CD4-positive, alpha-beta T cell treated with Interleukin-12 subunit alpha and Interleukin-12 subunit beta, for 1 hour (primary cell): Measurements from ENCODE around the gene RAB20.
"Not testable (repeated sequence)": the region's sequence is repeated elsewhere in the genome, so short reads cannot be mapped to it uniquely, and the experiment has no call there.

Source experiments
- DNase-seq: peaks from one replicate; pipeline ENCODE4 v3.0.0-alpha.2; 2020

Gene RAB20

DNA sequence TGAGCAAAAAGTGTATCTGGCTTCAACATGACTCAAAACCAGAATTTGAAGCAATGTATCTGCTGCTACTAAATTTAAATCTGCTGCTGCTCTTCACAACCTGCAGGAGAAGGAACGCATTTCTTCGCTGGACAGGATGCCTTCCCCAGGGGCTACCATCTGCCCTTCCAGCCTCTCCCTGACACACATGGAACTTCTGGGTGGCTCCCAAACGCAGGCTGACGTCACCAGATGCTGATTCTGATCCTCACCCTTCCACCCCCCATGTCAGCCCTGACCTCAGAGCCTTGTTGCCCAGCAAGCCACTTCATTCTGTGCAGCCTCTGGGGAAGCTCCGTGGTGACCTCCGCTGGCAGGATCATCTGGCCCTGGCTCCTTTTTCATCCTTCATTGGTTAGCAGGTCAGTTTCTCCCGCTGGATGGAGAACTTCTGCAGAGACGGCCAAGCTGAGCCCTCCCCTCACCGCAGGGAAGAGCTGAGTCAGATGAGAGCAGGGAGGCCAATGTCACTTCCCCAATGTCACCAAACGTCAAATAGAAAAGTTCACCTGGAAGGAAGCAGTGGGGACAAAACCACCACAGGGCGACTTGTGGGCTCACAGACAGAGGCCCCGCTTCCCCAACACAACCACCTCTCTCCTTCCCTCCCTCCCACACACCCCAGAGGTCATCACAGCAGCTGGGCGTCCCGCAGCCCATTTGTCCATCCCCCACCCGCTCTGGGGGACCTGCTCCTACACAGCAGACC, 14.0 kb upstream of the RAB20 start:
- DNase-seq: no peak

DNA sequence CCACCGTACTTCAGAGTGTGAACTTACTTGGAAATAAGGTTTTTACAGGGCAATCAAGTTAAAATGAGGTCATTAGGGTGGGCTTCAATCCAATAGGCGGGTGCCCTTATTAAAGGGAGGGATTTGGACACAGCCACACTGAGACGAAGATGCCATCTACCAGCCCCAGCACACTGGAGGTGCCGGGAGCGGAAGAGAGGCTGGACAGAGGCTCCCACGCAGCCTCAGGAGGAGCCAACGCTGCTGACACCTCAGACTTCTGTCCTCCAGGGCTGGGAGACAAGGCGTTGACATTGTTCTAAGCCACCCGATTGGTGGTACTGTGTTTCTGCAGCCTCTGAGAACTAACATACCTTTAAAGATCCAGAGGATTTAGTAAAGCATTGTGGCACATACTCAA, 12.6 kb upstream of the RAB20 start:
- DNase-seq: no peak

DNA sequence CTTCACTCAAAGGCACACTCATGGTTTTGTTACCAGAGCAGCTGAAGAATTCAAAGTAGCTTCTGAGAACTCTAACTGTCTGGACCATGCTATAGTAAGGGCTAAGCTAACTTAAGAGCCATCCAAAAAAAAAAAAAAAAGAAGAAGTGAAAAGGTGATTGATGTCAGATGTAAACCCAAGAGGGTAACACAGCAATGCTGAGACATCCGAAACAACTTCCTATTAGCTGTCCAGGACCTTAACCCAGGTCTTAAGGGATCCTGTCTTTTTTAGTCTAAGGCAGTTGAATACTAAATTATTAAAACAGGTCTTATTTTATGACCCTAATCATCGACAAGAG, 11.2 kb upstream of the RAB20 start:
- DNase-seq: no peak

DNA sequence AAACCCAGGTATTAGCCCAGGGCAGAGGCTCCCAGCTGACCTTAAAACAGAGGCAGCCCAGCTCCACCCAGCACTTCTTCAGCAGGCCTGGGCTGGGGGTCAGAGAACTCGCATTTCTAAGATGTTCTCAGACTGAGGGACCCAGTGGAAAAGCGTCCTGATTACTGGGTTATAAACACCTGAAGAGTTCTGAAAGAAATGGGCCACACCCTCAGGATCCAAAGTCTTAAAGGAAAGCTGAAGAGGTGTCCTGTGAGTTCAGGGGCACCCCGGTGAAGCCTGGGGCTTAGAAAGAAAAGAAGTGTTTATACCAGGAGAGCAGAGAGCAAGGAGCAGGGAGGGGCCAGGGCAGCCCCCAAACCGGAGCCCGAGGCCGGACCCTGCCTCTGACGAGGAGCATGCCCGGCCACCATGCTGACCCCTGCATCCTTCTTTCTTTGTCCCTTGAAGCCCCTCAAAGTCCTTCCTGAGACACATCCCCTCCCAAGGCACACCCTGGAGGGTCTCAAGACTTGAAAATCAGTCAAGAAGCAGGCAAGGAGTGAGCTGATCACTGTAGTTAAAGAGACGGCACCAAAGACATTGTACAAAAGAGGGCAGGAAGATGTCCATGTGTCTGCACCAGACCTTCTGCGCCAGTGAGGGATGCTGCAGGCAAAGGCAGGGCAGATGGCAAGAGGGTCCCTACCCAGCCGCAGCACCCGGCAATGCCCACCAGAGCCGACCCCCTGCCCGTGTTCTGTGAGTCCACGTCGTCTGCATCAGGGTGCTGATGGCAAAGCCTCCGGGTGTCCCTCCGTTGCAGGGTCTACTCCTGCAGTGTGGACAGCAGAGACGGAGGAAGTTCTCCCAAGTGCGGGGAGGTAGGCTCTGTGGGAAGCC, 10.6 kb upstream of the RAB20 start:
- no peak for DNase-seq

DNA sequence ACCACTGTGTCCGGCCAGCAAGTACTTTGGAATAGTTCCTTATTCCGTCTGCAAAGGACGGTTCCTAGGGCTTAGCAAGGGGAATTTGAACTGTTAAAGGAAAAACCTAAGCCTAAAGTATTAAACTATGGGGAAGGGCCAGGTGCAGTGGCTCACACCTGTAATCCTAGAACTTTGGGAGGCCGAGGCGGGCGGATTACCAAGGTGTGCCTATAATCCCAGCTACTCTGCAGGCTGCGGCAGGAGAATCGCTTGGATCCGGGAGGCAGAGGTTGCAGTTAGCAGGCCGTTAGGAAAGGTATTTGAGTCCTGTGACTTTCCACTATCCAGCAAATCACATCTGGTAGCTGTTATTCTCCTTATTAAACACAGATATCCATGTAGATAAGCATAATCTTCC, 9.4 kb upstream of the RAB20 start:
- DNase-seq: no peak

DNA sequence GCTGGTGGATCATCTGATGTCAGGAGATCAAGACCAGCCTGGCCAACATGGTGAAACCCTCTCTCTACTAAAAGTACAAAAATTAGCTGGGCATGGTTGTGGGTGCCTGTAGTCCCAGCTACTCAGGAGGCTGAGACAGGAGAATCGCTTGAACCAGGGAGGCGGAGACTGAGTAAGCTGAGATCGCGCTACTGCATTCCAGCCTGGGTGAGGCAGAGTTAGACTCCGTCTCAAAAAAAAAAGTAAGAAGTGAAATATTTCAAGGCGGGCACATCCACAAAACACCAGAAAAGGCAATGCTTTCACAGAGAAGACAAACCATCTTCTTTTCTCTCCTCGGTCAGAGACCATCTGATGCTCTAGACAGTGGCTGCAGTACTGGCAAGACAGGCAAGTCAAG, 8.4 kb upstream of the RAB20 start:
- DNase-seq: not testable (repeated sequence)

DNA sequence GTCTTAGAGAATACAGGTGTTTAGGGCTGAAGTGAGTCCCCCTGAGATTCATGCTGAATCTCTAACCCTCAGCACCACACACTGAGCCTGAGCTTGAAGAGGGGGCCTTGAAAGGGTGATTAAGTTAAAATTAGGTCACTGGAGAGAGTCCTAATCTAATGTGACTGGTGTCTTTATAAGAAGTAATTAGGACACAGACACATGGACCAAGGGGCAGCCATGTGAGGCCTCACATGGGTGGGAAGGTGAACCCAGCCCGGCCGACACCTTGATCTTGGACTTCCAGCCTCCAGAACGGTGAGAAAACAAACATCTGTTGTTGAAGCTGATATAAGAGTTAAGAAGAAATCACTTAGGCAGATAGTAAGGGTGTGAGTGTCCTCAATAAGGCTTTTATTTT, 7.1 kb upstream of the RAB20 start:
- DNase-seq: no peak

DNA sequence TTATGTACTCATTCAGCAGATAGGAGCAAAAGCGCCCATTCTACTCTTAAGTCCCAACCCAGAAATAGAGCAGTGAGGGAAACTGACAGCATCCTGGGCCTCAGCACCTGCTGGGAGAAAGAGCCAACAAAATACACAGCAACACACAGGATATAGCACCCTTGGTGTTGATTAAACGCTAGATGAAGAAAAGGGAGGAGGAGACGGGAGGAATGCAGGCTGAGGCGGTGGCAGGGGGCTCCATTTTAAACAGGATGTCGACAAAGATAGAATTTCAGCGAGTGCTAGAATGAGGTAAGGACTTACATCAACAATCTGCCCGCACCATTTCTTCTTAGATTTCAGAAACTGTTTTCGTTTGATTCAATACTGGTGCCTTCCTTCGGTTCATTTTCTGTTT, 4.6 kb upstream of the RAB20 start:
- DNase-seq: no peak

DNA sequence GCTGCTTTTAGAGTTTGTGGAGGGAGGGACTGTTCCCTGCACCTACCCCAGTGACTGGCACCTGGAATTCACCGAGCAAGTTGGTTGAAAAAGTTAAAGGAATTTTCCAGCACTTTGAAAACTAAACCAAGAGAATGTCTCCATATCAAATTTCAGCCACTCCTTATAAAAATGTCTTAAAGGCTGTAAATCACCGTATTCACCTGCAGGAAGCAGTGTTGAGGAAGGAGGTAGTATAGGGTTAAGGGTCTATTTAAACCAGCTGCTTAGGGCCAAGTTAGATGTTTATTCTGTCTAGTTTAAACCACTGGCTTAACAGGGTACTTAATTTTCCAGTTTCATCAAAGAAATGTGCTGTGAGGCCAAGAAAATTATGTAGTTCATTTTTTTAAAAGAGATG, 3.8 kb upstream of the RAB20 start:
- DNase-seq: no peak

DNA sequence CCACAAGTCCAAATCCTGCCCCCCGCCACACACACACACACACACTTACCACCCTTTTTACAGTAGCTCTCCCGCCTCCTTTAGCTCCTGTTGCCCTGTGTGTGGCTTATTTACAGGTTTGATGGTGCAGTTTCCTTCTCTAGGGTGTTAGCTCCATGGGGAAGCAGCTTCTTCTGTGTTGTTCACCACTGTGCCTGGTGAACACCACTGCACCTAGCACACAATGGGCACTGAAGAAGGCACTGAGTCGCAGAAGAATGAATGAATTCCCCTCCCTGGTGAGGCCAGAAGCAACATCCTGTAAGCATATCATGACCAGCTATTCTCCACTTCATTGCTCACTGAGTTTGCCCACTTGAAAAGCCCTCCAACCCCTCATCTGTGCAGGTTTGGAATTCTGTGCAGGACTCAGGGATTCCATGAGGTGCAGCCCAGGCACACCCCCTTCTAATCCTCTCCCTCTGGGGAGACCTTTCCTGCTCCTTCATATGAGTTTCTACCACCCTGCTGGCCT, 3.0 kb upstream of the RAB20 start:
- no peak for DNase-seq

DNA sequence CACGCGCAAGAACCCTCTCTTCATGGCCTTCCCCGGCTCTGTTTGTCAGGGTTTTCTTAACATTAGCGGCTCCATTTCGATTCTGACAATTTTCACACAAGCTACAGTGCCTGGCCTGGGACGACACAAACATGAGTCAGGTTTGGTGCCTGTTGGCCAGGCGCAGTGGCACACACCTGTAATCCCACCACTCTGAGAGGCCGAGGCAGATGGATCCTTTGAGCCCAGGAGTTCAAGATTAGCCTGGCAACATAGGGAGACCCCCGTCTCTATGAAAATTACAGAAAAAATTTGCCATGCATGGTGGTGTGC, 1.9 kb upstream of the RAB20 start:
- no peak for DNase-seq

DNA sequence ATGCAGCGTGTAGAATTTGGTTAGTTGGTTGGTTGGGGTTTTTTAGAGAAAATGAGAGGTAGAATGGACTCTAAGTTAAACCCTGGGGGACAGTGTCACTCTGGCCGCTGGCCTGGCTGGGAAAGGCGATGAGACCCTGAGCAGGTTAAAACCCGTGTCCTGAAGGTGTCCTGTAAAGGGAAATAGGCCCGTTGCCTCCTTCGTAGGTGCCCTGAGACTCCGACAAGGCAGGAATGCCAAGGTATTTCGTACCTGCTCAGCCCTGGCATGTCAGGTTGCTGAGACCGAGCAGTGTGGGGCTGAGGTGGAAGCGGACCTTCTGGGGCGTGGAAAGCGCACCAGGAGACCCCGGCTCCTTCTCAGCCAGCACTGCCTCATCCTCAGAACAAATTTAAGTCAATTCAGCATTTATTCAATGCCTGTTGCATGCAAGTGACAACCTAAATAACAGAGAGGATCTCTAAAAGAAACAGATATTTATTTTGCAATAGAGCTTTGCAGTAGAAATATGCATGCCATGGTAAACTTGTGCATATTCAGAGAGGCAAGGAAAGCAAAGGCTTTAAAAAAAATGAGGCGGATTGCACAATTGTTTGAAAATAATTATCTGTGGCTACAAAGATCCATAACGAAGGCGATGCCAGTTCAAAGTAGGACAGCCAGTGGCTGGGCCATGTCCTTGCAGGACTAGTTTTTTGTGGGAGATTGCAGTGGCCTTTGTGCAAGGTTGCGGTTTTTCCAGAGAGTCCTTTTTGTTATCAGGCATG, 1.4 kb upstream of the RAB20 start:
- DNase-seq: no peak

DNA sequence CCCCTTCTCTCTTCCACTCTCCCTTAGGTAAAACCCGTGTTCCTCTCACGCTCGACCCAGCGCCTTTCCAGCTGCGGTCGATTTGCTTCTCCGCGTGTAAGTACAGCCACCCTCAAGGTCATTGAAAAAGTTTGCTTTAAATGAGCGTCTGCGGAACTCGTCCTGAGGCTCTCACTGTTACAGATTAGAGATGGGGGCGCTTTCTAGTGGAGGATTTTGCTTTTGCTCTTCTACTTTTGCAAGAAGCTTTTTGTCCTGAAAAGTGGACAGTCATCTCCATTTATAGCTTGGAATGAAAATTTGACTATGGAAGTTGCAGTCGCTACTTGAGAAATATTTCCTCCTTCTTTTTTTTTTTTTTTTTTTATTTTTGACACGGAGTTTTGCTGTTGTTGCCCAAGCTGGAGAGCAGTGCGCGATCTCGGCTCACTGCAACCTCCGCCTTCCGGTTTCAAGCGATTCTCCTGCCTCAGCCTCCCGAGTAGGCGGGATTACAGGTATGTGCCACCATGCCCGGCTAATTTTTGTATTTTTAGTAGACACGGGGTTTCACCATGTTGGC, 595 bp upstream of the RAB20 start:
- DNase-seq: no peak

DNA sequence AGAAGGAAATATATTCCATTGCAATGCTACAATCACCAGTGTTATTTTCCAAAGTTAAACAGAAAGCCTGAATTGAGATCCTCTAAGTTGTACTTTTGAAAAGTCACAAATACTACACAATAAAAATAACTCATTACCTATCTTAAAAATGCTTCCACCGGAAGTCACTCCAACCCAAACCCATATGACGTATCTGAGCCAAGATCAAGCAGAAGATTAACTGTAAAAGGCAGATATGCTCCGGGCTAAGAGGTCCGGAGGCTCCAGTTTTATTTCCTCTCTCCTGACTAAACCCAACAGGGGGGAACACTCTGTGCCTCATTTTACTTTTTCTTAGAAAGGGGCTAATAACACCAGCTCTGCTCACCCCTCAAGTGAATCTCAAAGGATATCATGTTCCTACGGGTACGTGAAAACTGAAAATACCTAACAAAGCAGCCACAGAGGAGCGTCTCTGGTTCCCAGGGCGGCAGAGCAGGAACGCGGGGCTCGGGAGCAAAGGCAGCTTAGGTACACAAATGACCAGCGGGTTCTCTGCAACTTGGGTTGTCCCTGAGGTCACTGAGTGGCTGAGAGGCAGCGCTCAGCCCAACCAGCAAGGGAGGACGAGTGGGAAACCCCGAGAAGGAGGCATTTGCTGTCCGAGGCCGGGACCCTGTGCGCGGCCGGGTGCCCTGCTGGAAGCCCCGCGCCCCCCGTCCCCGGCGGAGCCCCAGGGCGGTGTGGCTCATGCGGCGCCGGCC, 750 bp downstream of the RAB20 start:
- peak; percentile 15 for DNase-seq

DNA sequence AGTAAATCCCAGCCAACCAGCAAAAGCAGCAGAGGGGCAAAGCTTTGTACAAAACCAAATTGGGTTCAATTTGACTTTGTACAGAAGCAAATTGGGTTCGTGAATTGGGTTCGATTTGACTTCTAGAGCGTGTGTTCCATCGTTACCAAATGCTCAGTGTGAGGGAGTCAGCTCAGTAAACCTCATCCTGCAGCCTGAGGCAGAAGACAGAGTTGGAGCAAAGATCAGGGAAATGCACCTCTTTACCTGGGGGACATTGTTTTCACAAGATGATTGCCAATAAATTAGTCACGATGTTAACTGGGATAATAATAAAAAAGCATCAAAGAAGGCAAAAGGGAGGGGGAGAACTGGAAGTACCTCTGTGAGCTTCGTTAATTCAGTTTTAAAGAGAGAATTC, 1.5 kb downstream of the RAB20 start:
- no peak for DNase-seq

DNA sequence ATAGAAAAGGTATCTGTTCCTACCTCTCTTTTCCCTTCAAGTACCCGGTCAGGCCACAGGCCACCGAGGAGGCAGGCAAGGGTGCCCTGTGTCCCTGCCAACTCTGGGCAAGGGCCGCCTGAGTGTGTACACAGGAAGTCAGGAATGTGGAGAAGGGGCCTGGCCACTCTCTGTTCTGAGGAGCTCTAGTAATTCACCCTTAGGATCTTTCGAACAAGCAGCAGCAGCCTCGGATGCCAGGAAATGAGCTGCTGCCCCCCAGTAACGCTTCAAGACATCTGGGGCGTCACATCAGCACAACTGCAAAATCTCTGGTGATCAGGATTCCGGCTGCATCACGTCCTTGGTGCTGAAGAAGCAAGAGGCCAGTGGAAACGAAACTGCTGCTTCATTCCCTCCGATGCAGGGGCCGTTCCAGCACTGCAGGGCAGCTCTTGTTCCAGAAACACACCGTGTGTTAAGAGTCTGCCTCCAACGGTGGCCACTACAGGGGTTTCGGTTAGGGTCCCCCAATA, 2.0 kb downstream of the RAB20 start:
- DNase-seq: no peak

DNA sequence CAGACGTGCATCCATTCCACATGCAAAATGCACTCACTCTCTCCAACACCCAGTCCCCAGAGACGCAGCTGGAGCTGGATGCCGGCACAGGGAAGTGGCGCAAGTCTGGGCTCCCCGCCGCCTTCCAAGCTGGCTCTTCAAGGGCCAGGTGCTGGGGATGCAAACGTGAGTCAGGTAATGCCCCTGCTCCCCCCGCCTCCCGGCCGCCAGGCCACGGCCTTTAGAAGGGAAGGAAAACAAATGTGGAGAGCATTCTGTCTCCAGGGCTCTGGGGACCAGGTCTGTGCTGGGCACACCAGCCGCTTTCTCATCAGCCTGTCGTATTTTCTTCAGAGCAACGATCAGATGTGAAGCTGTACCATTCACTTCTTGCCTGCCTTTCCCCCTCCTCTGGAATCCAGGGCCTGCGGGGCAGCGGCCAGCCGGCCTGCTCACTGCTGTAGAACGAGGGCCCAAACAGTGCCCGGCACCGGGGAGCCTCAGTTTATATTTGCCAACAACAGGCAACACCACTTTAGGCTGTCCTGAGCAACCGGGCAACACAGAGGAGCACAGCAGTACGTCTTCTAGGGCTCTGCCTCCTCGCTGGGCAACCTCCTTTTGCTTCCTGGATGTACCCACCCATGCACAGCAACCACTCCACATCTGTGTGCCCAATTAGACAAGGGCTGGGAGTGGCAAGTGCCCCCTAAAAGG, 3.8 kb downstream of the RAB20 start:
- DNase-seq: no peak

DNA sequence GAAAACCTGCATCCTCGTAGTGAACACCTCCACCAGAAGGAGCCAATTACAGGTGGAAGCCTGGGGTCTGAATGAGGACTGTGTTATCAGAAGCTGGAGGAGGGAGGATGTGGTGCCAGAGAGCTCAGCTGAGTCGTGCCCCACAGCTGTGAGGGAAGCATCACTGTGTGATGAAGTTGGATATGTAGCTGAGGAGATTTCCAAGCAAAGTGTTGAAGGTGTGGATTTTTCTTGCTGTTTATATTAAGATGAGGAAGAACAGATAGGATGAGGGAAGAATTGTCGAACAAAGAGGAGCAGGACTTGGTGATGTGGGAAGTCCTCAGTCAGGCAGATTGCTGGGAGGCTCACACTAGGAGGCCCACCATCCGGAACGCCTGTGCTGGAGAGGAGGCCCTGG, 4.4 kb downstream of the RAB20 start:
- DNase-seq: no peak

DNA sequence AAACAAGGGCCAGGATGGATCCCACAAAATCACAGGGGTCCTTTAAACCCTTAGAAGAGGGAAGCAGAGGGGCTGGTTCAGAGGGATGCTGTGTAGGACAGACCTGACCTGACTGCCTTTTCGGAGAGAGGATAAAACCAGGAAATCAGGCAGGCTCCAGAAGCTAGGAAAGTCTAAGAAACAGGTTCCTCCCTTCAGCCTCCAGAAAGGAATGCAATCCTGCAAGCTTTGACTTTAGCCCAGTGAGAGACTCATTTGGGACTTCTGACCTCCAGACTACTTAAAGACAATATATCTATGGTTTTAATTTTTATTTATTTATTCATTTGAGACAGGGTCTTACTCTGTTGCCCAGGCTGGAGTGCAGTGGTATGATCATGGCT, 5.3 kb downstream of the RAB20 start:
- DNase-seq: no peak

DNA sequence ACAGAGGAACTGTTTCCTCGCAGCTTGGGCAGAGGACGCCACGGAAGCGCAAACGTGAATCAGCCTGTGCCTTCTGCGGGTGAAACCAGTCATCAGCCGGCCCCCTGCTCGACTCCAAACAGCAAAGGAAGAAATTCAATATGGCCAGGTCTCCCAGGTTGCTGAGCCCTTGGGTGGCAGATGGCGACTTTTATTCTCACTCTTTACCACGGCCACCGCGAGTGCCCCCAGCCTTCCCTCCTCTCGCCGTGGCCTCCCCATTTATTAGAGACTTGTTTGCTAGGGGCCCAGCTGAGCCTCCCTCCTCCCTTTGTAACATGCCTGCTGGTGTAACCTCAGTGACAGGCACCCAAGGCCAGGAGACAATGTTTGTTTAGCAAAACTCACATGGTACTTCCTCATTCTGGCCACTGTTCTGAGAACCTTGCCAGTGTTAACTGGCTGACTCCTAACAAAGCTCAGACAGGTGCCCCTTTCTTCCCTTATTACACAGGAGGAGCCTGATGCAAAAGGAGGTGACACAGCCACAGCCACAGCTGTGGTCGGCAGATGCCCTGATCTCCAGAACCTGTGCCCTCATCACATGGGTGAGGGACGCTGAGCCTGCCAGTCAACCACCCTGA, 5.8 kb downstream of the RAB20 start:
- no peak for DNase-seq

DNA sequence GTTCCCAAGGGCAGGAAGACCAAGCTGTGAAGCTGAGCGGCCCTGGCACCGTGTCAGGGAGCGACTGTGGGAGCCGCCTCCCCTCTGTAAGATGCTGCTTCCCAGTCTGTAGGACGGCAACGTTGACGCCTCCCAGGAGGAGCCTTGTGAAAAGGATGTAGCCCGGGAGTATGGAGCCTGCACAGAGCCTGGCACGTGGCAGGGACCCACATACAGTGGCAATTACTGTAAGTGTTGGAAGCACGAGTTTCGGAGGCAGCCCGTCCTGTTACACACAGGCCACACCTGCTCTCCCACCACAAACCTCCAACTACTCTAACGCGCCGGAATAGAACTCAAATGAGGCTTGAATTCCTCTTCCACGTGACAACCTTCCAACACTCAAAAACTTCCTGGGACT, 6.6 kb downstream of the RAB20 start:
- no peak for DNase-seq
